Gastroesophageal sphincter (tissue), 4 donors: ENCODE results near the gene CDK14. TPM values are rescaled to one million over a fixed set of nuclear protein-coding genes. Genes with fewer than 3 reads are reported as not detected.

Experiments
- ATAC-seq: fragments of 150-250 bp; one replicate; pipeline ENCODE4 v1.9.1; 2016; ENCODE audit warnings: mild to moderate bottlenecking, moderate library complexity
- H3K27ac ChIP-seq, 4 donors: fragments of 200-600 bp; sonication (generic) in 3 of 4; 1 replicate in 3 of 4; 2 replicates in 1 of 4; pipeline ENCODE4 v1.5.1; 2016 to 2019
- H3K27me3 ChIP-seq: fragments of 200-600 bp; sonication (generic); one replicate; pipeline ENCODE4 v1.5.1; 2019
- H3K36me3 ChIP-seq, 2 donors: fragments of 200-600 bp; sonication (generic); one replicate each; pipeline ENCODE4 v1.5.1; 2019; ENCODE audit warnings: control low read depth in 1 of 2
- H3K4me1 ChIP-seq, 3 donors: fragments of 200-600 bp; sonication (generic); 1 replicate in 2 of 3; 2 replicates in 1 of 3; pipeline ENCODE4 v1.5.1; 2016 to 2019; ENCODE audit warnings: control low read depth in 2 of 3
- H3K4me3 ChIP-seq, 2 donors: fragments of 200-600 bp; sonication (generic); one replicate each; pipeline ENCODE4 v1.5.1; 2019; ENCODE audit warnings: mild to moderate bottlenecking in 1 of 2, moderate library complexity in 1 of 2
- H3K9me3 ChIP-seq, 3 donors: fragments of 200-600 bp; sonication (generic); one replicate each; pipeline ENCODE4 v1.5.1; 2017 to 2019; ENCODE audit warnings: control low read depth in 2 of 3
- CTCF ChIP-seq, 4 experiments: fragments of 200-600 bp in 2 of 4; fragments of 450-650 bp in 2 of 4; sonication (generic) in 1 of 4; IDR thresholded peaks; one replicate each; pipeline ENCODE4 v1.5.1; 2017 to 2019; ENCODE audit warnings: antibody characterized with exemption in 4 of 4, mild to moderate bottlenecking in 2 of 4, moderate library complexity in 2 of 4
- EP300 ChIP-seq: sonication (generic); formaldehyde crosslinking; IDR thresholded peaks from one replicate; pipeline ENCODE4 v1.6.1; 2017; ENCODE audit warnings: antibody characterized with exemption, mild to moderate bottlenecking
- POLR2A ChIP-seq, 2 donors: fragments of 450-650 bp; IDR thresholded peaks; one replicate each; pipeline ENCODE4 v1.6.1; 2017; ENCODE audit warnings: antibody characterized with exemption in 2 of 2, mild to moderate bottlenecking in 2 of 2, moderate library complexity in 1 of 2
- POLR2AphosphoS5 ChIP-seq: sonication (generic); formaldehyde crosslinking; IDR thresholded peaks from one replicate; pipeline ENCODE4 v1.6.1; 2017; ENCODE audit warnings: antibody characterized with exemption
- WGBS, 2 donors: methylation state at CpG; one replicate each; pipeline ENCODE4 v1.1.5; 2018; ENCODE audit warnings: low coverage in 1 of 2; 5-methylcytosine and 5-hydroxymethylcytosine counted together
- total RNA-seq, 4 donors: library from RNA; depleted of rRNA; stranded (reverse); fragments of >200 nt; gene quantifications; one replicate each; pipeline ENCODE4 v1.1.0, GENCODE V29; 2016

Gene CDK14
- total RNA-seq, 4 donors from 2014 or later = 14.8 to 28.7 (median 18.4) TPM

GRCh38 chr7:91082852-91083495 lies 486.9 kb downstream of the CDK14 start:
- H3K36me3 ChIP-seq = no peaks in the 10 kb centered on the region
- TF ChIP-seq CTCF (IDR thresholded peaks at IDR 0.05) (peak; percentile 39 to 61 (median 46)), EP300 (no peak)
- WGBS, 2 donors = 22 to 52% methylated on average over 2 of the region's 2 CpGs
- H3K4me1 ChIP-seq = peaks cover 0 to 44% (median 21%) of the 10 kb centered on the region in 3 donors
- H3K4me3 ChIP-seq = peak overlapping the region in 1 of 2 donors; percentile 1
- no peaks in the 10 kb centered on the region for H3K27me3 ChIP-seq
- peak overlapping the region in 2 of 4 donors; percentile 67 to 72 for H3K27ac ChIP-seq
- H3K9me3 ChIP-seq = no peaks in the 10 kb centered on the region
- no peak for ATAC-seq

- WGBS, 2 donors = 61 to 80% methylated on average over 3 of the region's 3 CpGs
- Histone ChIP-seq H3K4me3 (no peak overlapping the region), H3K27ac (no peak overlapping the region), H3K4me1 (peaks cover 0 to 44% (median 21%) of the 10 kb centered on the region in 3 donors), H3K27me3 (no peaks in the 10 kb centered on the region), H3K9me3 (no peaks in the 10 kb centered on the region), H3K36me3 (no peaks in the 10 kb centered on the region)
- no peak for ATAC-seq
- TF ChIP-seq CTCF (IDR thresholded peaks at IDR 0.05) = peak in 1 of 4 experiments; percentile 7
- TF ChIP-seq EP300 = no peak
- no peak for TF ChIP-seq POLR2AphosphoS5
Measured at GRCh38 chr7:91083855-91084644, 487.9 kb downstream of the CDK14 start.

- H3K36me3 ChIP-seq = no peaks in the 10 kb centered on the region
- ATAC-seq = no peak
Measured at GRCh38 chr7:91085175-91085574, 489.1 kb downstream of the CDK14 start.

GRCh38 chr7:91086200-91086599 lies 490.1 kb downstream of the CDK14 start:
- TF ChIP-seq POLR2A (IDR thresholded peaks at IDR 0.05) (no peak), POLR2AphosphoS5 (no peak), EP300 (no peak)
- ATAC-seq = no peak
- H3K36me3 ChIP-seq = no peaks in the 10 kb centered on the region
- no peaks in the 10 kb centered on the region for H3K27me3 ChIP-seq
- no peak overlapping the region for H3K4me3 ChIP-seq
- 89 to 95% methylated on average over 3 to 4 of the region's 4 CpGs for WGBS, 2 donors
- no peak overlapping the region for H3K27ac ChIP-seq
- no peaks in the 10 kb centered on the region for H3K9me3 ChIP-seq
- H3K4me1 ChIP-seq = peaks cover 0 to 39% (median 18%) of the 10 kb centered on the region in 3 donors

More at GRCh38 chr7:91085175-91085574, 489.1 kb downstream of the CDK14 start:
- Histone ChIP-seq H3K4me3 (no peak overlapping the region), H3K9me3 (no peaks in the 10 kb centered on the region), H3K27ac (no peak overlapping the region), H3K27me3 (no peaks in the 10 kb centered on the region), H3K4me1 (peaks cover 0 to 47% (median 19%) of the 10 kb centered on the region in 3 donors)
- TF ChIP-seq CTCF (IDR thresholded peaks at IDR 0.05) (no peak), POLR2A (IDR thresholded peaks at IDR 0.05) (no peak), POLR2AphosphoS5 (no peak), EP300 (no peak)
- WGBS, 2 donors = 71 to 83% methylated on average over 3 to 4 of the region's 4 CpGs

- Histone ChIP-seq H3K4me1 (peaks cover 0 to 20% (median 2%) of the 10 kb centered on the region in 3 donors), H3K27me3 (no peaks in the 10 kb centered on the region), H3K36me3 (no peaks in the 10 kb centered on the region), H3K9me3 (no peaks in the 10 kb centered on the region), H3K4me3 (no peak overlapping the region), H3K27ac (no peak overlapping the region)
- WGBS, 2 donors = 38 to 67% methylated on average over 1 of the region's 1 CpG
- no peak for TF ChIP-seq CTCF (IDR thresholded peaks at IDR 0.05)
- no peak for TF ChIP-seq POLR2A (IDR thresholded peaks at IDR 0.05)
- TF ChIP-seq EP300 = no peak
- TF ChIP-seq POLR2AphosphoS5 = no peak
- no peak for ATAC-seq
Measured at GRCh38 chr7:91088156-91088555, 492.0 kb downstream of the CDK14 start.
